ENCODE measurements around the gene PTGDR2.
"Not testable (repeated sequence)": the region's sequence is repeated elsewhere in the genome, so short reads cannot be mapped to it uniquely, and the experiment has no call there.

The PTGDR2 gene

GRCh38 chr11:60825118-60825517, 30.6 kb downstream of the PTGDR2 start:
- no peaks in the 10 kb centered on the region for H3K9me3 Mint-ChIP-seq
- DNase-seq = no peak

DNA sequence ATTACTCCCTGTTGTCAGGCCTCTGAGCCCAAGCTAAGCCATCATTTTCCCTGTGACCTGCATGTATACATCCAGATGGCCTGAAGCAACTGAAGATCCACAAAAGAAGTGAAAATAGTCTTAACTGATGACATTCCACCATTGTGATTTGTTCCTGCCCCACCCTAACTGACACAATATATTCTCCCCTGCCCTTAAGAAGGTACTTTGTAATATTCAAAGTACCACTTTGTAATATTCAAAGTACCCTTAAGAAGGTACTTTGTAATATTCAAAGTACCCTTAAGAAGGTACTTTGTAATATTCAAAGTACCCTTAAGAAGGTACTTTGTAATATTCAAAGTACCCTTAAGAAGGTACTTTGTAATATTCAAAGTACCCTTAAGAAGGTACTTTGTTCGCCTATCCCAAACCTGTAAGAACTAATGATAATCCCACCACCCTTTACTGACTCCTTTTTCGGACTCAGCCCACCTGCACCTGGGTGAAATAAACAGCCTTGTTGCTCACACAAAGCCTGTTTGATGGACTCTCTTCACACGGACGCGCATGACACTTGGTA, 31.9 kb downstream of the PTGDR2 start:
- not testable (repeated sequence) for H3K36me3 Mint-ChIP-seq (ENCODE audit: low read depth); H3K9me3 Mint-ChIP-seq; DNase-seq; H3K4me3 Mint-ChIP-seq; H3K27ac Mint-ChIP-seq; H3K4me1 Mint-ChIP-seq (ENCODE audit: low read depth); H3K27me3 Mint-ChIP-seq

More at GRCh38 chr11:60825118-60825517, 30.6 kb downstream of the PTGDR2 start:
- Mint-ChIP-seq H3K4me3 (no peak overlapping the region), H3K27me3 (peaks cover 3% of the 10 kb centered on the region), H3K27ac (no peak overlapping the region), H3K4me1 (ENCODE audit: low read depth) (no peaks in the 10 kb centered on the region), H3K36me3 (ENCODE audit: low read depth) (no peaks in the 10 kb centered on the region)

DNA sequence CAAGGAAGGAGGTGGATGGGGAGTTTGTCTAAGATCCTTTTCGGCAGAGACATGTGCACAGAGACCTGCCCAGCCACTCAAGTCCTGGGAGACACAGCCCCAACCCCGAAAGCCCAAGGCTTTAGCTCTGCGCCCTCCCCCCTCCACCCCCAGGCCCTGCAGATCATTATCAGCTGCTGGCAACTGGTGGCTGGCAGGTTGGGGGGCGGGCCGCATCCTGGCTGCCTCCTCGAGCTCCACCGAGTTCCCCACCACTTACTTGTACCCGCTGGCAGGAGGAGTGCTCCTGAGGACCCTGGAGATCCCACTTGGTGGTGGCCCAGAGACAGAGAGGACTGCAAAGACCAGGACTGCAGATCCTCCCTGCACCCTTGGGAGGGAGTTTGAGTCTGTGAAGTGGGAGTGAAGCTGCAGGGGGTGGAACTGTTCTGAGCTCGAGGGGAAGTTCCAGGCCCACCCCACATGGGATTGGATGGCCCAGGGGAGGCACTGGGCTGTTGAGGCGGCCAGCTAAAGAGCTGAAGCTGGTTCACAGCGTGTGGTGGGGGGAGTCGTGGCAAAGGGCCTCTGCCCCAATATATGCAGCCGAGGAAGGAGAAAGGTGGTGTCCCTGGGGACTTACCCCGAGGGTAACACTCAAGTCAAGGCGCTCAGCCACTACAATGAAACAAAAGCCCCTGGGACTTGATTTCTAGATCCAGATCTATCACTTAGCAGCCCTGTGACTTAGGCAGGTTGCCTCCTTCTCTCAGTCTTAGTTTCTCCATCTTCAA, 33.7 kb downstream of the PTGDR2 start:
- no peak overlapping the region for H3K4me3 Mint-ChIP-seq
- H3K9me3 Mint-ChIP-seq = no peaks in the 10 kb centered on the region
- no peaks in the 10 kb centered on the region for H3K4me1 Mint-ChIP-seq (ENCODE audit: low read depth)
- no peaks in the 10 kb centered on the region for H3K36me3 Mint-ChIP-seq (ENCODE audit: low read depth)
- no peak overlapping the region for H3K27ac Mint-ChIP-seq
- H3K27me3 Mint-ChIP-seq = peaks cover 3% of the 10 kb centered on the region
- no peak for DNase-seq

GRCh38 chr11:60818057-60818456, 37.7 kb downstream of the PTGDR2 start:
- H3K9me3 Mint-ChIP-seq = peaks cover 6% of the 10 kb centered on the region
- no peak overlapping the region for H3K27ac Mint-ChIP-seq
- no peak overlapping the region for H3K4me3 Mint-ChIP-seq
- peaks cover 3% of the 10 kb centered on the region for H3K27me3 Mint-ChIP-seq
- no peaks in the 10 kb centered on the region for H3K4me1 Mint-ChIP-seq (ENCODE audit: low read depth)
- H3K36me3 Mint-ChIP-seq (ENCODE audit: low read depth) = no peaks in the 10 kb centered on the region
- DNase-seq = no peak

DNA sequence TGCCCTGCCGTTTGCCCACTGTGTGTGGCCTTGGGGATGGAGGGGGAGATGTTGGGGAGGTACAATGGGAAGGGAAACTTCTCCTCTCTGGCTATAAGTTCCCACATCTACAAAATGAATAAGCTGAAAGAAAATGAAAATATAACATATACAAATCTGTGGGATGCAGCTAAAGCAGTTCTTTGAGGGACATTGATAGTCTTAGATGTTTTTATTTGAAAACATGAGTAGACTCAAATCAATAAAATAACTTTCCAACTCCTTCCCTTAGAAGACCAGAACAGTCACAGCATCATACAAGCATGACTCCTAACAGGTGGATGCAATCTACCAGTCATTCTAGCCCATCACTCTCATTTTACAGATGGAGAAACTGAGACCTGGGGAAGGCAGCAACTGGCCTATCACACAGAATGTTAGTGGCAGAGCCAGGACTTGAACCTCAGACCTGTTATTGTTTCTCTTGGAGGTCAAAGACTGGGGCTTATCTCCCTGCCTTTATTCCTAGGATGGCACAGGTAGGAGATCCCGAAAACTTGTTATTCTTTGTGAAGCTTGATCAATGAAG, 39.1 kb downstream of the PTGDR2 start:
- Mint-ChIP-seq H3K9me3 (peaks cover 6% of the 10 kb centered on the region), H3K4me1 (ENCODE audit: low read depth) (no peaks in the 10 kb centered on the region), H3K27me3 (no peaks in the 10 kb centered on the region), H3K27ac (no peak overlapping the region), H3K4me3 (no peak overlapping the region), H3K36me3 (ENCODE audit: low read depth) (no peaks in the 10 kb centered on the region)
- no peak for DNase-seq

GRCh38 chr11:60814112-60814511, 41.6 kb downstream of the PTGDR2 start:
- Mint-ChIP-seq H3K4me3 (no peak overlapping the region), H3K36me3 (ENCODE audit: low read depth) (no peaks in the 10 kb centered on the region), H3K27ac (no peak overlapping the region), H3K4me1 (ENCODE audit: low read depth) (no peaks in the 10 kb centered on the region), H3K27me3 (no peaks in the 10 kb centered on the region), H3K9me3 (peaks cover 6% of the 10 kb centered on the region)
- no peak for DNase-seq

- no peaks in the 10 kb centered on the region for H3K27me3 Mint-ChIP-seq
- H3K36me3 Mint-ChIP-seq (ENCODE audit: low read depth) = no peaks in the 10 kb centered on the region
- DNase-seq = no peak
- H3K27ac Mint-ChIP-seq = no peak overlapping the region
- H3K4me3 Mint-ChIP-seq = no peak overlapping the region
- H3K4me1 Mint-ChIP-seq (ENCODE audit: low read depth) = no peaks in the 10 kb centered on the region
- peaks cover 6% of the 10 kb centered on the region for H3K9me3 Mint-ChIP-seq
Observed at GRCh38 chr11:60813324-60813723, 42.4 kb downstream of the PTGDR2 start.

DNA sequence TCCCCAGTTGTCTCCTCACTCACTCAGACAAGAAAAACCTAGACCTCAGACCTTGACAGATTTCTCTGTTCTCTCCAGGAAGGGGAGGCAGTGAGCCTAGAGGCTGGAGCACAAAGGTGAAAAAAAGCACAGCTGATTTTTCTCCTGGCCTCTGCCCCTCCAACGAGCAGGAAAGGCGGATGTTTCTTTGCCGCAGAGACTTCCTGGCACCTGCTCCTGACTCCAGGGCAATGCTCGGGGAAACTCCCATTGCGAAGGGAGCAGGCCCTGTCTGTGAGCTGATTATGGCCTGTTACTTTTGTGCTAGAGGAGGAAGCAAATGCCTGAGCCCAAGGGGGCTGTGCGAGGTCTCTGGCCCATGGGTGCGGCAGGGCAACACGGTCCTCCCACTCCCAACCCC, 45.2 kb downstream of the PTGDR2 start:
- H3K36me3 Mint-ChIP-seq (ENCODE audit: low read depth) = no peaks in the 10 kb centered on the region
- H3K27ac Mint-ChIP-seq = no peak overlapping the region
- no peaks in the 10 kb centered on the region for H3K27me3 Mint-ChIP-seq
- H3K9me3 Mint-ChIP-seq = no peaks in the 10 kb centered on the region
- H3K4me3 Mint-ChIP-seq = no peak overlapping the region
- no peak for DNase-seq
- no peaks in the 10 kb centered on the region for H3K4me1 Mint-ChIP-seq (ENCODE audit: low read depth)

GRCh38 chr11:60810151-60810550, 45.6 kb downstream of the PTGDR2 start:
- Mint-ChIP-seq H3K27me3 (no peaks in the 10 kb centered on the region), H3K9me3 (no peaks in the 10 kb centered on the region), H3K36me3 (ENCODE audit: low read depth) (no peaks in the 10 kb centered on the region), H3K4me3 (no peak overlapping the region), H3K27ac (no peak overlapping the region), H3K4me1 (ENCODE audit: low read depth) (no peaks in the 10 kb centered on the region)
- no peak for DNase-seq

DNA sequence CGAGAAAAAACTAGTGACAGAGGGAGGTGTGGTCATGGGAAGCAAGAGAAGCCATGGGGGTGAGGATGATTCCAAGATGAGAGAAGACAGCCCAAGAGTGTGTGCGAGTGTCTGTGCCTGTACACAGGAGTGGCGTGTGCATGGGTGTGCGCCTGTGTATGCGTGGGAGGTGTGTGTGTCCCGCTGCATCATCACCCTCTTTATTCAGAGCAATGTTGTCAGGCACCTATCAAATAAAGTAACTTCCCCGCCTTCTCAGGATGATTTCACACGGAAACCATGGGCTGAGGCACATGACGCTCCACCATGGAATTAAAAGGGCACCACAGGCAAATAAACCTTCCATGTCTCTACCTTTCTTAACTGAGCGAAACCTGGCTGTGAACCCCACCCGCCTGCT, 46.1 kb downstream of the PTGDR2 start:
- no peak overlapping the region for H3K27ac Mint-ChIP-seq
- H3K27me3 Mint-ChIP-seq = no peaks in the 10 kb centered on the region

DNA sequence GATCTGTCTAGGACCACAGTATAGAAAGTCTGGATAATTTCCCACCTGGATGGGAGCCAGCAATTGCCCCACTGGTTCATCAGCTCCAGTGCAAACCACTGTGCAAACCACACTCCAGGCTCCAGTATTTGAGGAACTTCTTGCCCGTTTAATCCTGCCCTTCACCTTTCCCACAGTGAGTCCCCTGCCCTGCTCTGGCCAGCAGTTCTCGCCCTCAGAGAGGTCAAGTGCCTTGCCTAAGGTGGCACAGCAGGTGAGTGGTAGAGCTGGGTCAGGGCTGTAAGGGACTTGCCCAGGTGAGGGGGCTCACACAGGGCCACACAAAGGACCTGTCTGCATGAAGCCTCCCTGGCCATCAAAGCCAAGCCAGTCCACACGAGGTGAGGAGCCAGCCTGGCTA, 46.5 kb downstream of the PTGDR2 start:
- no peak for DNase-seq
- no peaks in the 10 kb centered on the region for H3K36me3 Mint-ChIP-seq (ENCODE audit: low read depth)
- no peaks in the 10 kb centered on the region for H3K4me1 Mint-ChIP-seq (ENCODE audit: low read depth)
- no peaks in the 10 kb centered on the region for H3K9me3 Mint-ChIP-seq
- no peak overlapping the region for H3K4me3 Mint-ChIP-seq
- no peaks in the 10 kb centered on the region for H3K27me3 Mint-ChIP-seq
- H3K27ac Mint-ChIP-seq = no peak overlapping the region

More for the DNA sequence above, 46.1 kb downstream of the PTGDR2 start:
- no peaks in the 10 kb centered on the region for H3K9me3 Mint-ChIP-seq
- H3K4me3 Mint-ChIP-seq = no peak overlapping the region
- no peak for DNase-seq
- H3K4me1 Mint-ChIP-seq (ENCODE audit: low read depth) = no peaks in the 10 kb centered on the region
- no peaks in the 10 kb centered on the region for H3K36me3 Mint-ChIP-seq (ENCODE audit: low read depth)

DNA sequence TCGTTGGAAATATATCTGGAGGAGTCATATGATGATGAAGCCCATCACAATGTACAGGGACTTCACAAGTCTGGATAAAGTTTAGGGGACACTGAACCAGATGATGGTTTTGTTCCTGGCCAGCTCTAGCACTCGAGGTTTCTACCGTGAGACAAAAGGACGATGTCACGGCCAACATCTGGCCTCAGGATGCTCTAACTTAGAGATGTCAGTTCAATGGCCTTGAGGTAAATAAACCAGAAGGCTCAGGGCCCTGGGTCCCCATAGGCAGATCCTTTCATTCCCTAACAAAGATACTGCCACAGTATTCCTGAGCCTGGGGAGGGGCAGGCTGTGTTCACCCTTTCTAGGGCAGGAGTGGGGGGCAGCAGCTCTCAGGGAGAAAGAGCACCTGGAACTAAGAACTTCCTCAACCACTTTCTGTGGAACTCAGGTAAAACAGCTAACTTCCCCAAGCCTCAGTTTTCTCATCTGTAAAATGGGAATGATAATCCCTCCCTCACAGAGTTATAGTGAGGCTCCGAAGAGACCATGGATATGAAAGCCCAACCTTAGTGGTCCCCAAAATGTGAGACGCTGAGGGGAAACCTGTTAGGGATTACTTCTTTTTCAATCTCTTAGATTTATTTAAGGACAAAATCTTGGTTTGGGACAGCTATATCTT, 52.3 kb downstream of the PTGDR2 start:
- Mint-ChIP-seq H3K4me1 (ENCODE audit: low read depth) (no peaks in the 10 kb centered on the region), H3K36me3 (ENCODE audit: low read depth) (no peaks in the 10 kb centered on the region), H3K27ac (no peak overlapping the region), H3K27me3 (peaks cover 6% of the 10 kb centered on the region), H3K9me3 (no peaks in the 10 kb centered on the region), H3K4me3 (no peak overlapping the region)
- DNase-seq = no peak

DNA sequence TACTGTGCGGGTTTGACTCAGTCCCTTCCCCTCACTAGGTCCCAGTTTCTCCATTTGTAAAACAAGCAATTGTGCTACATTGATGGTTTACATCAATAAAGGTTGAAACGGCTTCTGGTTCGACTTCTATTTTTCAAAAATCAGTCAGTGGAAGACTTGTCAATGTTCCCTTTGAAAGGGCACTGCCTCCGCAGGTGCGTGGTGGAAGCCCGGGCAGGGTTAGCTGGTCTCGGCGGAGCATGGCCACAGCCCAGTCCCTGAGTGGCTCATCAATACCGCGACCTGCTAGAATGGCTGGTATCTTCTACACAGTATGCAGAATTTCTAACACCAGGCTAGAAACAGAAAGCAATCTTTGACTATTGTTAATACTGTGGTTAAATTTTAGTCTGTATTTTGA, 54.6 kb downstream of the PTGDR2 start:
- no peaks in the 10 kb centered on the region for H3K36me3 Mint-ChIP-seq (ENCODE audit: low read depth)
- DNase-seq = no peak
- peaks cover 6% of the 10 kb centered on the region for H3K27me3 Mint-ChIP-seq
- H3K4me1 Mint-ChIP-seq (ENCODE audit: low read depth) = no peaks in the 10 kb centered on the region
- no peak overlapping the region for H3K27ac Mint-ChIP-seq
- H3K9me3 Mint-ChIP-seq = no peaks in the 10 kb centered on the region
- no peak overlapping the region for H3K4me3 Mint-ChIP-seq
